ENCODE measurements around the gene OCA2. TPM values are rescaled to one million over a fixed set of nuclear protein-coding genes. Genes with fewer than 3 reads are reported as not detected.
"Not testable (repeated sequence)": the region's sequence is repeated elsewhere in the genome, so short reads cannot be mapped to it uniquely, and the experiment has no call there.

The OCA2 gene
- total RNA-seq (2014; rRNA removed; shearing (Covaris generic)): not detected in 2 replicates
- total RNA-seq (2022): not detected in 2 replicates
- Bru-seq, nascent RNA: percentile 2 among the genes with signal in this experiment
- percentile 0 among the genes with signal in this experiment for BruChase-seq, experiment 1, labeled RNA remaining after a 6-hour chase
- BruChase-seq, experiment 2, labeled RNA remaining after a 2-hour chase: percentile 1 among the genes with signal in this experiment
- long read RNA-seq: 0 reads

DNA sequence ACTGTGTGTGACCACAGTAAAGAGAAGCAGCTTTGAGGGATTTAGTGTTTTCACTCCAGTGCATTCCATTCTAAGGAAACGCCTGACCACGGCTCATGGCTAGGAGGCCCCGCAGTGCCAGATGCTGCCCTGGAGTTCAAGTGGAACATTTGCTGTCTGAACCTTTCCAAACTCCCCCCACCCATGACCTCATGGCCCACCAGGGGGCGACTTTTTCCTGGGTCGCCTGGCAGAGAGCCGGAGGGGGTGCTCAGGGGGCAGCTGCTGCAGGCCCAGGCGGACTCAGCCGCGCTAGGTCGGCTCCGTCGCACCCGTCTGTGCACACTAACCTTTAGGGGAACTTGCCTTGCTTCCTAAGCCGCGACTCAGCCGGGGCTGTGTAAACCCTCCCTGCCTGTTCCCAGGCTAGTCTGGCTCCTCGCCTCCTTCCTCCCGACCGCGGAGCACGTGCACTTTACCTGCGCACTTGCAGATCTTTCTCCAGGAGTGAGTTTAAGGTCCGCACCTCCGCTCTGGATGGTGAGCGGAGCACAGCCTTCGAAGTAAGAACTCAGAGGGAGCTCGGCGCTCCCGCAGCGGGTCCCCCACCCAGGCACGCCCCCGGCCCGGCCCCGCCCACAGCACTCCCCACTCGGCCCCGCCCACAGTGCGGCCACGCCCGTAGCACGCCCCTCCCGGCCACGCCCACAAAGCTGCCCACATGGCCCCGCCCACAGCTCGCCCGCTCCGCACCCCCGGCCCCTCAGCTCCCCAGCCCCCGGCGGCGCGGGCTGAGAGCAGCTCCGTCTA, at the start of gene OCA2:
OCA2 (minus strand) TSS at position 550 of the 789 bp plus-strand sequence. CDS start 17,441 bp downstream, outside the sequence.
- DNase-seq (ENCODE audit: low spot score): no peak
- H3K9me2 ChIP-seq (ENCODE audit: insufficient read depth, low read length): no peaks in the 10 kb centered on the region
- TF ChIP-seq EZH2phosphoT487 (IDR thresholded peaks at IDR 0.05; ENCODE audit: borderline replicate concordance, low read depth, low read length): no peak
- TF ChIP-seq, protein P1, sequence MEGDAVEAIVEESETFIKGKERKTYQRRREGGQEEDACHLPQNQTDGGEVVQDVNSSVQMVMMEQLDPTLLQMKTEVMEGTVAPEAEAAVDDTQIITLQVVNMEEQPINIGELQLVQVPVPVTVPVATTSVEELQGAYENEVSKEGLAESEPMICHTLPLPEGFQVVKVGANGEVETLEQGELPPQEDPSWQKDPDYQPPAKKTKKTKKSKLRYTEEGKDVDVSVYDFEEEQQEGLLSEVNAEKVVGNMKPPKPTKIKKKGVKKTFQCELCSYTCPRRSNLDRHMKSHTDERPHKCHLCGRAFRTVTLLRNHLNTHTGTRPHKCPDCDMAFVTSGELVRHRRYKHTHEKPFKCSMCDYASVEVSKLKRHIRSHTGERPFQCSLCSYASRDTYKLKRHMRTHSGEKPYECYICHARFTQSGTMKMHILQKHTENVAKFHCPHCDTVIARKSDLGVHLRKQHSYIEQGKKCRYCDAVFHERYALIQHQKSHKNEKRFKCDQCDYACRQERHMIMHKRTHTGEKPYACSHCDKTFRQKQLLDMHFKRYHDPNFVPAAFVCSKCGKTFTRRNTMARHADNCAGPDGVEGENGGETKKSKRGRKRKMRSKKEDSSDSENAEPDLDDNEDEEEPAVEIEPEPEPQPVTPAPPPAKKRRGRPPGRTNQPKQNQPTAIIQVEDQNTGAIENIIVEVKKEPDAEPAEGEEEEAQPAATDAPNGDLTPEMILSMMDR (conservative IDR thresholded peaks at IDR 0.05; ENCODE audit: low read length): peak; percentile 56
- H2AFZ ChIP-seq (ENCODE audit: low read length): no peak within 1 kb of the TSS
- POLR2A ChIA-PET: no interaction called here
- no peaks in the 10 kb centered on the region for H4K20me1 ChIP-seq (ENCODE audit: insufficient read depth, low read length)
- H3K36me3 ChIP-seq (ENCODE audit: insufficient read depth, low read length): no peaks in the 10 kb centered on the region
- H3K9me3 ChIP-seq (ENCODE audit: low read length): no peaks in the 10 kb centered on the region
- no peak within 1 kb of the TSS for H3K4me3 ChIP-seq (ENCODE audit: low read depth, low read length, poor library complexity, severe bottlenecking)
- BruUV-seq (replicated peaks): no TSS peak
- intact Hi-C loops (cut with micrococcal nuclease; ENCODE audit: unreplicated experiment): no loop called here
- H3K4me1 ChIP-seq (ENCODE audit: insufficient read depth, low read length, poor library complexity, severe bottlenecking): peaks cover 3% of the 10 kb centered on the region
- H3K79me2 ChIP-seq (ENCODE audit: insufficient read depth, low read depth, low read length): no peaks in the 10 kb centered on the region
- H3K4me2 ChIP-seq (ENCODE audit: low read length): no peak within 1 kb of the TSS
- CTCF ChIA-PET (ENCODE audit: unreplicated experiment): no interaction called here
- no peak within 1 kb of the TSS for H3K27ac ChIP-seq (ENCODE audit: low read depth, low read length, poor library complexity, severe bottlenecking)

- intact Hi-C loops (cut with micrococcal nuclease; ENCODE audit: unreplicated experiment): no loop called here
- BruUV-seq (replicated peaks): no TSS peak
- DNase-seq (ENCODE audit: low spot score): no peak
- Histone ChIP-seq H3K4me1 (ENCODE audit: insufficient read depth, low read length, poor library complexity, severe bottlenecking) (no peaks in the 10 kb centered on the region), H3K27ac (ENCODE audit: low read depth, low read length, poor library complexity, severe bottlenecking) (no peak overlapping the region), H3K9me2 (ENCODE audit: insufficient read depth, low read length) (no peaks in the 10 kb centered on the region), H4K20me1 (ENCODE audit: insufficient read depth, low read length) (no peaks in the 10 kb centered on the region), H3K79me2 (ENCODE audit: insufficient read depth, low read depth, low read length) (peaks cover 3% of the 10 kb centered on the region; the same call in 1 of the 2 replicates), H3K9me3 (ENCODE audit: low read length) (no peaks in the 10 kb centered on the region), H2AFZ (ENCODE audit: low read length) (no peak overlapping the region), H3K4me2 (ENCODE audit: low read length) (no peak overlapping the region), H3K4me3 (ENCODE audit: low read depth, low read length, poor library complexity, severe bottlenecking) (no peak overlapping the region), H3K36me3 (ENCODE audit: insufficient read depth, low read length) (peaks cover 40% of the 10 kb centered on the region)
- CTCF ChIA-PET (ENCODE audit: unreplicated experiment): no interaction called here
- POLR2A ChIA-PET: no interaction called here
- no peak for TF ChIP-seq EZH2phosphoT487 (IDR thresholded peaks at IDR 0.05; ENCODE audit: borderline replicate concordance, low read depth, low read length)
- TF ChIP-seq, protein P1 (conservative IDR thresholded peaks at IDR 0.05; ENCODE audit: low read length): no peak
Measured at GRCh38 chr15:28147801-28148200, 48.7 kb upstream of the OCA2 start.

DNA sequence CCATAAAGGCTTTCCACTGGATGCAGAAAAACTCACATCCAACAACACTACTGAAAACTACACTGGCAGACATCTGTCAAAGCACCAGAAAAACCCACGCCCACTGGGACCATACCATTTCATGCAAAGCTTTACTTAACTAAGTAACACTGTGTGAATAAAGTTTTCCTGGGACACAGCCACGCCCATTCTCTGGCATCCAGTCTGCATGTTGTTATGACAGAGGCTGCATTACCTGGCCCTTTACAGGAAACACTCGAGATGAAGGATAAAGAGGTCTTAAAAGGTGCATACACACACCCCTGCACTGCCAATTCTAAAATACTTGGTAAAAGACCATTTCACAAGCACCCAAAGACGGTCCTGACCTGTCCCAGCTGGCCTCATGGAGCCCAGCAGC, 46.3 kb upstream of the OCA2 start:
- H2AFZ ChIP-seq (ENCODE audit: low read length); DNase-seq (ENCODE audit: low spot score); H3K9me3 ChIP-seq (ENCODE audit: low read length); H3K4me2 ChIP-seq (ENCODE audit: low read length); intact Hi-C loops (cut with micrococcal nuclease; ENCODE audit: unreplicated experiment); H3K4me1 ChIP-seq (ENCODE audit: insufficient read depth, low read length, poor library complexity, severe bottlenecking); H4K20me1 ChIP-seq (ENCODE audit: insufficient read depth, low read length); H3K9me2 ChIP-seq (ENCODE audit: insufficient read depth, low read length); CTCF ChIA-PET (ENCODE audit: unreplicated experiment); POLR2A ChIA-PET; H3K4me3 ChIP-seq (ENCODE audit: low read depth, low read length, poor library complexity, severe bottlenecking); H3K27ac ChIP-seq (ENCODE audit: low read depth, low read length, poor library complexity, severe bottlenecking); BruUV-seq (replicated peaks); H3K79me2 ChIP-seq (ENCODE audit: insufficient read depth, low read depth, low read length): not testable (repeated sequence)
- H3K36me3 ChIP-seq (ENCODE audit: insufficient read depth, low read length): peaks cover 45% of the 10 kb centered on the region
